ENCODE results near the gene TAS2R10. TPM values are rescaled to one million over a fixed set of nuclear protein-coding genes. Genes with fewer than 3 reads are reported as not detected.
"Not testable (repeated sequence)": the region's sequence is repeated elsewhere in the genome, so short reads cannot be mapped to it uniquely, and the experiment has no call there.

TAS2R10 gene
- total RNA-seq, 4 donors from 2014 or later = 0.26 to 0.38 TPM; not detected in 2

GRCh38 chr12:10807186-10807585 is 19.0 kb downstream of the TAS2R10 start, which contains the start of gene TAS2R8:
Gene TAS2R8 (minus strand): TSS chr12:10807286. CDS start chr12:10806980, 306 bp downstream.
- Histone ChIP-seq H3K27ac (no peak within 1 kb of the TSS), H3K4me1 (no peaks in the 10 kb centered on the region), H3K9me3 (no peaks in the 10 kb centered on the region), H3K36me3 (no peaks in the 10 kb centered on the region), H3K4me3 (no peak within 1 kb of the TSS), H3K27me3 (no peaks in the 10 kb centered on the region)
- 45 to 54% methylated on average over 1 of the region's 1 CpG for WGBS, 2 donors
- intact Hi-C loops (cut with DNase I) = no loop called here
- no peak for DNase-seq
- TF ChIP-seq POLR2A (IDR thresholded peaks at IDR 0.05) = no peak
- no peak for TF ChIP-seq CTCF (IDR thresholded peaks at IDR 0.05)

- Histone ChIP-seq H3K4me1 (no peaks in the 10 kb centered on the region), H3K36me3 (no peaks in the 10 kb centered on the region), H3K4me3 (no peak within 1 kb of the TSS), H3K27ac (no peak within 1 kb of the TSS), H3K27me3 (no peaks in the 10 kb centered on the region), H3K9me3 (no peaks in the 10 kb centered on the region)
- 46% methylated on average over 4 of the region's 4 CpGs for WGBS, 2 donors
- intact Hi-C loops (cut with DNase I) = no loop called here
- no peak for DNase-seq
- TF ChIP-seq CTCF (IDR thresholded peaks at IDR 0.05) (no peak), POLR2A (IDR thresholded peaks at IDR 0.05) (no peak)
Measured at GRCh38 chr12:10802587-10802986, 23.6 kb downstream of the TAS2R10 start, which contains the start of gene TAS2R7. Gene TAS2R7 (minus strand): TSS chr12:10802627. CDS start chr12:10802570, 57 bp downstream.

- DNase-seq = no peak
- intact Hi-C loops (cut with DNase I) = no loop called here
- Histone ChIP-seq H3K9me3 (no peaks in the 10 kb centered on the region), H3K27ac (no peak overlapping the region), H3K4me3 (no peak overlapping the region), H3K36me3 (no peaks in the 10 kb centered on the region), H3K4me1 (no peaks in the 10 kb centered on the region), H3K27me3 (no peaks in the 10 kb centered on the region)
- TF ChIP-seq POLR2A (IDR thresholded peaks at IDR 0.05) = no peak
- TF ChIP-seq CTCF (IDR thresholded peaks at IDR 0.05) = no peak
- WGBS, 2 donors = 42 to 48% methylated on average over 5 of the region's 5 CpGs
Measured at GRCh38 chr12:10801741-10802140, 24.4 kb downstream of the TAS2R10 start.

- intact Hi-C loops (cut with DNase I) = no loop called here
- DNase-seq = no peak
- Histone ChIP-seq H3K27ac (no peak overlapping the region), H3K27me3 (no peaks in the 10 kb centered on the region), H3K9me3 (no peaks in the 10 kb centered on the region), H3K4me1 (no peaks in the 10 kb centered on the region), H3K36me3 (no peaks in the 10 kb centered on the region), H3K4me3 (no peak overlapping the region)
- no peak for TF ChIP-seq POLR2A (IDR thresholded peaks at IDR 0.05)
- TF ChIP-seq CTCF (IDR thresholded peaks at IDR 0.05) = no peak
- 41 to 52% methylated on average over 2 of the region's 2 CpGs for WGBS, 2 donors
Measured at GRCh38 chr12:10794222-10794621, 31.9 kb downstream of the TAS2R10 start.

GRCh38 chr12:10791769-10792168 is 34.4 kb downstream of the TAS2R10 start:
- H3K9me3 ChIP-seq = not testable (repeated sequence)

GRCh38 chr12:10783252-10783651 is 42.9 kb downstream of the TAS2R10 start:
- DNase-seq = no peak
- Histone ChIP-seq H3K4me1 (no peaks in the 10 kb centered on the region), H3K27me3 (no peaks in the 10 kb centered on the region), H3K36me3 (no peaks in the 10 kb centered on the region), H3K4me3 (no peak overlapping the region), H3K9me3 (no peaks in the 10 kb centered on the region), H3K27ac (no peak overlapping the region)
- 52 to 56% methylated on average over 5 of the region's 5 CpGs for WGBS, 2 donors
- intact Hi-C loops (cut with DNase I) = no loop called here
- no peak for TF ChIP-seq CTCF (IDR thresholded peaks at IDR 0.05)
- TF ChIP-seq POLR2A (IDR thresholded peaks at IDR 0.05) = no peak

More at GRCh38 chr12:10791769-10792168, 34.4 kb downstream of the TAS2R10 start:
- 74 to 84% methylated on average over 4 of the region's 4 CpGs for WGBS, 2 donors
- H3K4me1 ChIP-seq; H3K4me3 ChIP-seq; H3K27ac ChIP-seq; intact Hi-C loops (cut with DNase I); H3K36me3 ChIP-seq; DNase-seq; H3K27me3 ChIP-seq: not testable (repeated sequence)

Data from esophagus squamous epithelium (tissue), 5 donors.